Glomerular visceral epithelial cell (primary cell): ENCODE results near the gene LRRK1.

Experiments used
- DNase-seq: peaks from one replicate; pipeline ENCODE4 v3.0.0-alpha.2; 2016; ENCODE audit errors: extremely low spot score

The LRRK1 gene

GRCh38 chr15:101044625-101045235 lies 125.6 kb downstream of the LRRK1 start:
- no peak for DNase-seq

- DNase-seq: no peak
Observed at GRCh38 chr15:101045236-101045646, 126.1 kb downstream of the LRRK1 start.

GRCh38 chr15:101045835-101046691 lies 126.9 kb downstream of the LRRK1 start:
- DNase-seq: no peak

- no peak for DNase-seq
Observed at GRCh38 chr15:101046826-101047225, 127.7 kb downstream of the LRRK1 start.

- no peak for DNase-seq
Observed at GRCh38 chr15:101047301-101047781, 128.2 kb downstream of the LRRK1 start.

GRCh38 chr15:101048176-101048575 lies 129.0 kb downstream of the LRRK1 start:
- DNase-seq: no peak

GRCh38 chr15:101048581-101049030 lies 129.4 kb downstream of the LRRK1 start:
- no peak for DNase-seq

GRCh38 chr15:101049282-101049681 lies 130.1 kb downstream of the LRRK1 start:
- no peak for DNase-seq

- DNase-seq: no peak
Observed at GRCh38 chr15:101049856-101050622, 130.9 kb downstream of the LRRK1 start.

GRCh38 chr15:101050623-101051290 lies 131.6 kb downstream of the LRRK1 start:
- no peak for DNase-seq

GRCh38 chr15:101051291-101052030 lies 132.3 kb downstream of the LRRK1 start:
- no peak for DNase-seq

- DNase-seq: no peak
Observed at GRCh38 chr15:101052031-101052620, 133.0 kb downstream of the LRRK1 start.

- DNase-seq: no peak
Observed at GRCh38 chr15:101052681-101053121, 133.5 kb downstream of the LRRK1 start.

GRCh38 chr15:101053261-101053660 lies 134.1 kb downstream of the LRRK1 start:
- DNase-seq: no peak

- DNase-seq: no peak
Observed at GRCh38 chr15:101054116-101054515, 135.0 kb downstream of the LRRK1 start.

- no peak for DNase-seq
Observed at GRCh38 chr15:101054991-101055390, 135.8 kb downstream of the LRRK1 start.

GRCh38 chr15:101055411-101055810 lies 136.3 kb downstream of the LRRK1 start:
- DNase-seq: no peak

GRCh38 chr15:101056366-101057334 lies 137.5 kb downstream of the LRRK1 start:
- no peak for DNase-seq

GRCh38 chr15:101057841-101058407 lies 138.8 kb downstream of the LRRK1 start:
- DNase-seq: no peak
